Activated CD8-positive, alpha-beta memory T cell treated with anti-CD3 and anti-CD28 coated beads for 36 hours (primary cell): Measurements from ENCODE around the gene CAPN9. TPM values are rescaled to one million over a fixed set of nuclear protein-coding genes. Genes with fewer than 3 reads are reported as not detected.

Experiments used
- CTCF ChIA-PET: fragments of 350-600 bp; sonication (Branson Sonifier 250); formaldehyde crosslinking; loops from one replicate; lab custom pipeline; 2021; ENCODE audit warnings: antibody characterized with exemption; lab: Charles Lee
- POLR2A ChIA-PET: fragments of 350-600 bp; sonication (Branson Sonifier 250); formaldehyde crosslinking; loops from one replicate; lab custom pipeline; 2021; ENCODE audit warnings: antibody characterized with exemption; lab: Charles Lee
- total RNA-seq, 2 experiments: library from RNA; stranded (reverse); gene quantifications; one replicate each; pipeline ENCODE4 v1.2.3, GENCODE V29; 2021

Gene CAPN9
- total RNA-seq, 2 experiments from 2014 or later = not detected

GRCh38 chr1:230739564-230740290 is 7.5 kb upstream of the CAPN9 start:
- ChIA-PET CTCF (no interaction called here), POLR2A (no interaction called here)

GRCh38 chr1:230743899-230744298 is 3.3 kb upstream of the CAPN9 start:
- POLR2A ChIA-PET = no interaction called here
- CTCF ChIA-PET = no interaction called here

- POLR2A ChIA-PET = no interaction called here
- CTCF ChIA-PET = no interaction called here
Measured at GRCh38 chr1:230744382-230744781, 2.8 kb upstream of the CAPN9 start.

- ChIA-PET CTCF (no interaction called here), POLR2A (no interaction called here)
Measured at GRCh38 chr1:230745071-230745470, 2.1 kb upstream of the CAPN9 start.

- ChIA-PET POLR2A (no interaction called here), CTCF (no interaction called here)
Measured at GRCh38 chr1:230746617-230747016, 571 bp upstream of the CAPN9 start.

- CTCF ChIA-PET = no interaction called here
- POLR2A ChIA-PET = no interaction called here
Measured at GRCh38 chr1:230747890-230748800, 957 bp downstream of the CAPN9 start.

- CTCF ChIA-PET = no interaction called here
- POLR2A ChIA-PET = no interaction called here
Measured at GRCh38 chr1:230749150-230749549, 2.0 kb downstream of the CAPN9 start.

- ChIA-PET POLR2A (no interaction called here), CTCF (no interaction called here)
Measured at GRCh38 chr1:230749635-230750034, 2.4 kb downstream of the CAPN9 start.

- ChIA-PET POLR2A (no interaction called here), CTCF (no interaction called here)
Measured at GRCh38 chr1:230750576-230750975, 3.4 kb downstream of the CAPN9 start.

GRCh38 chr1:230750986-230751625 is 3.9 kb downstream of the CAPN9 start:
- CTCF ChIA-PET = no interaction called here
- POLR2A ChIA-PET = no interaction called here

GRCh38 chr1:230752407-230752806 is 5.2 kb downstream of the CAPN9 start:
- ChIA-PET CTCF (no interaction called here), POLR2A (no interaction called here)

- POLR2A ChIA-PET = no interaction called here
Measured at GRCh38 chr1:230753191-230753585, 6.0 kb downstream of the CAPN9 start.

GRCh38 chr1:230753586-230754251 is 6.5 kb downstream of the CAPN9 start:
- ChIA-PET POLR2A (no interaction called here), CTCF (no interaction called here)

More at GRCh38 chr1:230753191-230753585, 6.0 kb downstream of the CAPN9 start:
- CTCF ChIA-PET = no interaction called here

GRCh38 chr1:230754796-230755195 is 7.6 kb downstream of the CAPN9 start:
- ChIA-PET POLR2A (no interaction called here), CTCF (no interaction called here)

GRCh38 chr1:230757856-230758708 is 10.9 kb downstream of the CAPN9 start:
- ChIA-PET POLR2A (interaction anchor here (0.6 kb wide), 1 partner anchor 23 kb away, joined by 3 read pairs; no protein-coding TSS in a partner anchor), CTCF (no interaction called here)

GRCh38 chr1:230758709-230759368 is 11.7 kb downstream of the CAPN9 start:
- ChIA-PET CTCF (no interaction called here), POLR2A (interaction anchor here (0.6 kb wide), 1 partner anchor 22 kb away, joined by 3 read pairs; no protein-coding TSS in a partner anchor)

- POLR2A ChIA-PET = no interaction called here
- CTCF ChIA-PET = no interaction called here
Measured at GRCh38 chr1:230759369-230760065, 12.3 kb downstream of the CAPN9 start.
